HG02642 (cell line): ENCODE data around the gene SMG9.
"Not testable (repeated sequence)": the region's sequence is repeated elsewhere in the genome, so short reads cannot be mapped to it uniquely, and the experiment has no call there.

ENCODE experiments used
- ATAC-seq: cut with Tn5 transposase; IDR thresholded peaks from one replicate; pipeline ENCODE4 v1.9.1; 2021; ENCODE audit warnings: mild to moderate bottlenecking; ENCODE audit not compliant: unreplicated experiment, poor library complexity

The SMG9 gene

DNA sequence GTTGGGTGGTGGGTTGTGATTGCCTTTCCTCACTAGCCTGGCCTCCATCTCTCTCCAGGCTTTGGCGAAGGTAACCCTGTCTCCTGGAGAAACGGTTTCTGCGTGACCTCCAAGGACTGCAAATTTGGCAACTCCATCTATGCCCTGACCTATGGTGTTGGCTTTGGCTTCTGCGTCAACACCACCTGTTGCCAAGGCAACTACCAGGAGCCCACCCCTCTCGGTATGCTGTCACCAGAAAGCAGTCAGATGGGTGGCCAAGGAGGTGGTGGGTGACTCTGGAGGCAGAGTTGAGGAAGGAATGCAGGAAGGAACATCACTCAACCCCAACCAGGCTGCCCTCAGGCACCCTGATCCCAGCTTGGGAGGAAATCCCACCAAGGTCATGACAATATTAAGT is 57.5 kb downstream of the SMG9 start:
- ATAC-seq, result no peak

DNA sequence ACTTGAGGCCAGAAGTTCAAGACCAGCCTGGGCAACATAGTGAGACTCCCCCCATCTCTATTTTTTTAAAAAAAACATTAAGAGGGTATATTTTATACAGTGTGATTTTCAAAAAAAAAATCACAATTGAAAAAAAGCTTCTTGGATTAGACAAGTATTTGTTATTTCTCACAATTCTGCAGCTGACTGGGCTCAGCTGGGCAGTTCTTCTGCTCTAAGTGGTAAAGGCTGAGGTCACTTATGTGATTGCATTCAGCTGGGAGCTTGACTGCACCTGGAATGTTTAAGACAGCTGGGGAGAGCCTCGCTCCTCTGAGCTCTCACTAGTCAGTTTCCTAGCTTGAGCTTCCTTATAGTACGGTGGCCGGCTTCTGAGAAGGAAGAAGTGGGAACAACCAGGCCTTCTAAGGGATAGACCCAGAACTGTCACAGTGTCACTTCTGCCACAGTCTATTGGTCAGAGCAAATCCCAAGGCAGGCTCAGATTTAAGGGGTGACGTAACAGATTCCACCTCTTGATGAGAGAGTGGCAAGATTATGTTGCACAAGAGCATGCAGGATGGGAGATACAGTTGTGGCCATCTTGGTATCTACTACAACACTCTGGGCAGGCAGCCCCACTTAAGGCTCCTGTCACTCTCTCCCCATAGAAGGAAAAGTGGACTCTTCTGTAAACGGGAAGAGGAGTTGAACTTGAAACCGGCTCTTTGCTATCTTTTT is 58.6 kb downstream of the SMG9 start:
- ATAC-seq, result no peak

DNA sequence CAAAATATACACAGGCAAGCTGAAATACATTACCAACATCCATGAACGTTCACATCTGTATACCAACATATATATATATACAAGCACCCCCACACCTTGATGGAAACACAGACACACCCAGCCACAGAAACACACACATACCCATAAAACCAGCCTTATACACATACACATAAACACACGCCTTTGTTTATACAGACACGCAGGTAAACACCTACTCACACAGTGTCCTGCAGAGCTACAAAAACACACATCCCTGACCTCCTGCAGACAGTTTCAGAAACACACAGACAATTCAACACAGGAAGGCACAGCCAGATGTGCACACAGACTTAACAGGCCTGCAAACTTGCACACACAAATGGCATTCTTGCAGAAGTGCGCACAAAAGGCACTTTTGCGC is 60.2 kb downstream of the SMG9 start:
- no peak for ATAC-seq

DNA sequence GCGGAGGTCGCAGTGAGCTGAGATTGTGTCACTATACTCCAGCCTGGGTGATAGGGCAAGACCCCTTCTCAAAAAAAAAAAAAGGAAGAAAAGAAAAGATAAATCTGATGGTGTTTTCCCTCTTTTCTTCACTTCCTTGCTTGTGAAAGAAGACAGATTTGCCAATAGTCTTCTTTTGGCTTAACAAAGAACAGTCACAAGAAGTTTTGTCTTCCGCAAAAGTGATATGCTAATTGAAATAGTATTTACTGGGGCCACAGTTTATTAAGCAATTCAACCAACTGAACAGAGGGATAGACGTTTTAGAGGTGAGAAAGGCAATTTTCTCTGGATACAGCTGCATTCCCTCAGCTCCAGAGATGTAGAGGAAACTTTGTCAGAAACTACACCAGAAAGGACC is 61.9 kb downstream of the SMG9 start:
- ATAC-seq, result no peak

DNA sequence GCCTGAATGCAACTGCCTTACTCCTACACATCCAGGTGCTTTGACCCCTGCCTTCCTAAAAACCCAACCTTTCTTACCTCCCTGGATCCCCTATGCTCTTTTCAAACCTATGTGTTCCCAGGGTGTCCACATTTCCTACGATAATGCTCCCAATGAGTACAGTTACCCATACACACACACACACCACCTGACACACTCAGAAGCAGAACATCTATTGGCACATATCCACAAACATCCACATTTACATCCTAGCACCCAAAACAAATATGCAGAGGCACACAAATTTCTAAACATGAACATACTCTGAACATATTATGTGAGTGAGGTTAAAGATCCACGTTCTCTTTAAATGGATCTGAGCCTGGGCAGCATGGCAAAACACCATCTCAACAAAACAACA is 62.4 kb downstream of the SMG9 start:
- ATAC-seq, result no peak

DNA sequence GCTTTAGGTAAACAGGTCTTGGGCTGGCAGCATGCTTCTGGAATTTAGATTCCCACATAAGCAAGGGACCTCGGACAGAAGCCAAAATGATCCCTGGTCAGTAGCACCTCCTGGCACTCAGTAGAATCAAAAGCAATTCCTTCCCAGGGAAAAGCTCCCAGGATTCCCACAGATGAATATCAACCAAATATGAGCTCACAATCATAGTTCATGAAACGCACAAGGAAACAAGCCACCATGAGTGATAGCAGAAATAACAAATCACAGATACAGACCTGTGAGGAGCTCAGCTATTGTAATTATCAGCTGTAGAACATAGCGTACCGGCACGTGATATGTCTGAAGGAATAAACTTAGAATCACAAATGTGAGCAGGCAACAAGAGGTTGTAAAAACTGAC is 63.0 kb downstream of the SMG9 start:
- ATAC-seq, result no peak

DNA sequence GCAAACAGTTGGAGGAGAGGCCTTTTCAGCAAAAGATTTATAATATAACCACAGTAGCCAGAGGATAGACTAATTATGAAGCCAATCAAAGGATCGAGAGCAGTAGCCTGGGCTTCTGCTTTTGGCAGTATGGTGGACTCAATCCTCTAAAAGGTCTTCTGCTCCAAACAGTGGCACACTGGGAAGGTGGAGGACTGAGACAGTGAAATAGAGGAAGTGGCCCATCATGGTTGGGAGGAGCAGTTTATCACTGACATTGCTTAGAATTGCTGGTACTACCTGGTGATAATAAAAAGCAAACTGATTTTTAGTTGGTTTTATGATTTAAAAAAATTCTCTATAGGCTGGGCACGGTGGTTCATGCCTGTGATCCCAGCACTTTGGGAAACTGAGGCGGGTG is 63.9 kb downstream of the SMG9 start:
- no peak for ATAC-seq

DNA sequence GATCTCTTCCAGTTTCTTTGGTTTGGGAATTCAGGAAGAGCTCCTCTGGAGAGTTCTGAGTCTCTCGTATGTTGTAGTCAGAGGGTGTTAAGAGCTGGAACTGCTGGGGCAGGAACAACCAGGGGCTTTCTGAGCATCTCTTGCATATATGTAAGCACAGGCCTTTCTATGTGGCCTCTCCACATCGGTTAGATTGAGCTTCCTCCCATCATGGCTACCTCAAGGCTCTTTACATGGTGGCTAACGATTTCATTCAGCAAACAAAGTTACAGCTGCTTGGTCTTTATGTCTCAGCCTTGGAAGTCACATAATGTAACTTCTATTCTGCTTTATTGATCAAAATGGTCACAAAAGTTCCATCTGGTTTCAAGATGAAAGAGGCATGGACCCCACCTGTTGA is 64.3 kb downstream of the SMG9 start:
- ATAC-seq, result no peak

DNA sequence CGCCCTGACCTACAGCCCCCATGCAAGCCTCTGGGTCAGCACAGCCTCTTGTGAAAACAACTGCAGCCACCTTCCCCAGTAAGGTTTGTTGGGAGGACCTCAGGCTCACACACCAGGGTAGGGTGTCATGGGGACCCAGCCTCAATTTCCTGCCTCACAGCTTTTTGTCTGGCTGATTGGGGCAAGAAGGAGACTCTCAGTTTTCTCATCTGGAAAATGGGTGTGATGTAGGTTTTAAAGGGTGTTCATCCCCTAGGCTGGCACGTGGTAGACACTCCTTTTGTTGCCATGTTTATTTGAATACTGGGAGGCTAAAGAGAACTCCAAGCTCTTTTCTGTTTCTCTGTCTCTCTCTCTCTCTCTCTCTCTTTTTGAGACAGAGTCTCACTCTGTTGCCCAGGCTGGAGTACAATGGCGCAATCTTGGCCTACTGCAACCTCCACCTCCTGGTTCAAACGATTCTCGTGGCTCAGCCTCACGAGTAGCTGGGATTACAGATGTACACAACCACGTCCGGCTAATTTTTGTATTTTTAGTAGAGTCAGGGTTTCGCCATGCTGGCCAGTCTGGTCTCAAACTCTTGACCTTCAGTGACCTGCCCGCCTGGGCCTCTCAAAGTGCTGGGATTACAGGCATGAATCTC is 66.6 kb downstream of the SMG9 start:
- no peak for ATAC-seq

DNA sequence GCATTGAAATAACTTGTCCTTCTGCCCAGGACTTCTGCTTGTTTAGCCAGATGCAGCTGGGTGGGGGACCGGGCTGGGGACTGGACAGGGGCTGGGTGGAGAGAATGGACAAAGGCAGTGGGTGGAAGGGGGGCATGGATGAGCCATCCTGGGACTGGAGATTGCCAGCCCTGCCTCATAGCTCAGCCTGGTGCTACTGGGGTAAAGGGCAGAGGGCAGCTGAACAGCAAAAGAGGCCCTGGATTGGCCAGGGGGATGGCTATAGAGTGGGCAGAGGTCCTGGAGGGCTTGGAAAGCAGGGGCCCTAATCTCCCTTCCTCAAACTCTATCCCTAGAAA is 67.1 kb downstream of the SMG9 start:
- no peak for ATAC-seq

GRCh38 chr19:43684326-43684725 is 70.4 kb downstream of the SMG9 start:
- no peak for ATAC-seq

DNA sequence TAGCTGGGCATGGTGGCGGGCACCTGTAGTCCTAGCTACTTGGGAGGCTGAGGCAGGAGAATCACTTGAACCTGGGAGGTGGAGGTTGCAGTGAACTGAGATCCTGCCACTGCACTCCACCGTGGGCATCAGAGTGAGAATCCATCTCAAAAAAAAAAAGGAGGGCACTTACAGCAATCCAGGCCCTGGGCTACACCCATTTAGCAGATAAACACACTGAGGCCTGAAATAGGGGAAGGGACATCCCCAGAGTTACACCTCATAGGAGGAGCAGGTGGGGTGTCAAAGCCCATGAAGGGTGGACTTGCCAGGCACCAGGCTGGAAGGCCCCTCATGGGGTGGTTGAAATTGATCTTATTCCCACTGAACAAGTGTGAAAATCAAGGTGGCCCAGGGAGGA is 70.9 kb downstream of the SMG9 start:
- no peak for ATAC-seq

GRCh38 chr19:43682824-43683661 is 71.7 kb downstream of the SMG9 start:
- no peak for ATAC-seq

DNA sequence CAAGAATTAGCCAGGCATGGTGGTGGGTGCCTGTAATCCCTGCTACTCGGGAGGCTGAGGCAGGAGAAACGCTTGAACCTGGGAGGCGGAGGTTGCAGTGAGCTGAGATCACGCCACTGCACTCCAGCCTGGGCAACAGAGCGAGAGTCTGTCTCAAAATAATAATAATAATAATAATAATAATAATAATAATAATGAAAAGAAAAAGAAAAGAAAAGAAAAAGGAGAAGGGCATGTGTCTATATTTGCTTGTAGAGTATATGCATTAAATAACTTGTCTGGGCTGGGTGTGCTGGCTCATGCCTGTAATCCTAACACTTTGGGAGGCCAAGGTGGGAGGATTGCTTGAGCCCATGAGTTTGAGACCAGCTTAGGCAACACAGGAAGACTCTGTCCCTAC is 72.5 kb downstream of the SMG9 start:
- not testable (repeated sequence) for ATAC-seq

- ATAC-seq, result no peak
Observed at GRCh38 chr19:43681821-43682220, 72.9 kb downstream of the SMG9 start.

GRCh38 chr19:43678512-43679261 is 76.1 kb downstream of the SMG9 start:
- ATAC-seq, result no peak
